Globus pallidus (tissue), 1 donor: Measurements from ENCODE around the gene DNAH3.
"Not testable (repeated sequence)": the region's sequence is repeated elsewhere in the genome, so short reads cannot be mapped to it uniquely, and the experiment has no call there.

Experiments used
- DNase-seq: peaks from one replicate; pipeline ENCODE4 v3.0.0-alpha.2; 2015; ENCODE audit warnings: low spot score

DNAH3 gene

DNA sequence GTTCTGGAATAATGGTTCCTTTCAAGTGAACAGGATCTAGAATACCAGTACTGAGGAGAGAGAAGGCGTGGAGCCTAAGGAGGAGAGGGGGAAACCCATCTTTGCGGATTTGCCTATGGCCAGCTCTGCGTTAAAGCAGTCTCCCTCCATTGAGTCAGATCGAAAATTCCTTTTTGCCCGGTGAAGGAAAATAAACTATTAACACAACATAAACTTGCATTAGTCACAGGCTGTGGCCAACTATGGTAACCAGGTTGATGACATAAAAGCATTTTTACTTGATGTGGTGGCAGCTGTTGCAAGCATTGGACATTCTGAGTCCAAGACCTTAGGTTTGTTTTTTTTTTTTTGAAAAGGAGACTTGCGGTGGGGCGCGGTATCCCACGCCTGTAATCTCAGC is 16.7 kb upstream of the DNAH3 start:
- DNase-seq: no peak

DNA sequence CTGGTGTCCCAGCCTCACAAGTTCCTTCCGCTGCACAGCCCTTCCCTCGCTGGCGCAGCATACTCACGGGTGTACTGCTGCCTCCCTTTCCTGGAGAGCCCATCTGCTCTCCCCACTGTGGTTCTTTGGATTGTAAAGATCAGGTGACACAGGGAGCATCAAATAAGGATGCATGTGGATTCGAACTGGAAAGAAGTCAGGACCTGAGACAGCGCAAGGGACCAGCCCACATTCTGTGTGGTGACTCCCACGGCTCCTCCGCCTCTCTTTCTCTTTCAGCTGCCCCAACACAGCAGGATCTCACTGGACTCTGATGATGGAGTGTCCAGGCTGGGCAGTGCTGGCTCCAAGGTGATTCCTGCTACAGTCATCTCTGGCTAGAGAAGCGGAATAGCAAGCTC is 15.9 kb upstream of the DNAH3 start:
- DNase-seq: no peak

DNA sequence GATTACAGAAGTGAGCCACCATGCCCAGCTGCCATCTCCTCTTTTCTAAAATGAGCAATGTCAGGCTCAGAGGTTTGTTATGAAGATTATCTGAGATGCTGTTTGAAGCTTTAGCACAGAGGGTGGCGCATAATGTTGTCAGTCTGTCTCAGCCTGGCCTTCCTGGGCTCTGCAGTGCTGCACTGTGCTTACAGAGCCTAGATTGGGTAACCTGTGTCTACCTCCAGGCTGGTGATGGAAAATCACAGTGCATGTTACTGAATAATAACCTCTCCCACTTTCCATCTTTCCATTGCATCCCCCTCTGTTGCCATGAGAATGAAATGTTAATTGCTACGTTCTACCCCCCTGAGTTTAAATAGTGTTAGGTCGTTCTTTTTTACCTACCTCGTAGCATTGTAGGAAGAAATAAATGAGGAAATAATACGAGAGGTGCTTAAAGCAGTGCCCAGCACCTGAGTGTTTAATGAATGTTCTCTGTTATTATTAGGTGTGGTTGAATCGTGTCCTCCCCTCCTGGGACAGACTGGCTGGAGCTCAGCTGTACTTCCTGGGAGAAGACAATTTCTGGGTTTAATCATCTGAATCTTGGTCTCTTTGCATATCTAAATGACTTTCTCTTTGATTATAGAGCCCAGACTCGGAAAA is 14.0 kb upstream of the DNAH3 start:
- DNase-seq: no peak

DNA sequence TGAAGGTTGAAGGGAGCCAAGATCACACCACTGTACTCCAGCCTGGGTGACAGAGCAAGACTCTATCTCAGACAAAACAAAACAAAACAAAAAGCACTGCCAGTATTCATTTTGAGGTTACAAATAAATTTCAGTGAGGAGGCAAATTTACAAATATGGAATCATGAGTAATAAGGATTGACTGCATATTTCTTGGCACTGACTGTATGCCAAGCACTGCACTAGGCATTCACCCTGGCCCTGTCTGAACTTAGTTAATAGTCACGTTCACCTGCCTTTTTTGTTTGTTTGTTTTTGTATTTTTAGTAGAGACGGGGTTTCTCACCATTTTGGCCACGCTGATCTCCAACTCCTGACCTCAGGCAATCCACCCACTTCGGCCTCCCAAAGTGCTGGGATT is 12.9 kb upstream of the DNAH3 start:
- DNase-seq: no peak

DNA sequence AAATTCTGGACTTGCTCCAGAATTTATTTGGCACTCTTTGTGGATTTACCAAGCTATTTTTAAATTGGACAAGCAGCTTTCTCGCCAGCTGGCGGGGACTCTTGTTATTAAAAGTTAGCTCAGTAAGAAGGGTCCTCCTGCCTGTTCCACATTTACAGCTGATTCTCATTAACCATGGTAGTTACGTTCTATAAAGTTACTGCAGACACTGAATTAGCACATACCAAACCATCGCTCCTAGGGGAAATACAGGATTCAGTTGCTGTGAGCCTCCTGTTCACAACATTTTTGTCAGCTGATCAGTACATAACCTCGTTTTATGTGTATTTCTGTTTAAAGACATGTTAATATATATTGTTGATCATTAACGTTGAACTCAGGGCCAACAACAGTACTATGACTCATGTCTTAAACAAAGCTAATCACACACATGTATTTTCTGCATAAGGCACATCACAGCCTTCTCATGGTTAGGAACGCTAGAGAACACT is 12.1 kb upstream of the DNAH3 start:
- no peak for DNase-seq

DNA sequence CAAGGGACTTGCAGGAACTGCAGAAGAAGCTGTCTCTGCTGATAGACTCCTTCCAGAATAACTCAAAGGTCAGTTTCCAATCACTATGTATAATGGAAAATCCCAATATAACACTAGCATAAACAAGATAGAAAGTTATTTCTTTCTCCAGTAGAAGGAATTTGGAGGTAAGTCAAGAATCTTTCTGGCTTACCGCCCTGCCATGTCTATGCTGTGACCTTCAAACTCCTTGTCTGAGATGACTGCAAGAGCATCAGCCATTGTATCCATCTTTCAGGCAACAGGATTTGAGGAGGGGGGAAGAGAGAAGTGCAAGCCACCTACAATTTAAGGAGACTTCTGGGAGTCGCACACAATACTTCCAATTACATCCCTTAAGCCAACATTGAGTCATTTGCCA is 10.6 kb upstream of the DNAH3 start:
- DNase-seq: no peak

DNA sequence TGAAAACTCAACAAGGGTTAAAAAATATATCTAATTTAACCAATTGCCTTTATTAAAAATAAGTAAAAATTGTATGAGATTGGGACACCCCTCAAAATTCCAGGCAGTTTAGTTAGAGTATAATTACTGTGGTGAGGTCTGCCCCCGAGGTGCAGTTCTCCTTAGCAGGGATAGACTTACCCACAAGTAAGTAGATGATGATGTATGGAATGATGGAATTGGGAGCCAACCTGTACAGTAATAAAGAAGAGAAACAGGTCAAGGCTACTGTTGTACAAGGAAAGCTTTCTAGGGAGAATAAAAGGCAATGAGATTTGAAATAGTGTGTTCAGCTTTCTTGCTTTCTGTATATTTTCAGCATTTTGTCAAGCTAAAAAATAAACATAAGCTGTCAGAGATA is 9.6 kb upstream of the DNAH3 start:
- no peak for DNase-seq

DNA sequence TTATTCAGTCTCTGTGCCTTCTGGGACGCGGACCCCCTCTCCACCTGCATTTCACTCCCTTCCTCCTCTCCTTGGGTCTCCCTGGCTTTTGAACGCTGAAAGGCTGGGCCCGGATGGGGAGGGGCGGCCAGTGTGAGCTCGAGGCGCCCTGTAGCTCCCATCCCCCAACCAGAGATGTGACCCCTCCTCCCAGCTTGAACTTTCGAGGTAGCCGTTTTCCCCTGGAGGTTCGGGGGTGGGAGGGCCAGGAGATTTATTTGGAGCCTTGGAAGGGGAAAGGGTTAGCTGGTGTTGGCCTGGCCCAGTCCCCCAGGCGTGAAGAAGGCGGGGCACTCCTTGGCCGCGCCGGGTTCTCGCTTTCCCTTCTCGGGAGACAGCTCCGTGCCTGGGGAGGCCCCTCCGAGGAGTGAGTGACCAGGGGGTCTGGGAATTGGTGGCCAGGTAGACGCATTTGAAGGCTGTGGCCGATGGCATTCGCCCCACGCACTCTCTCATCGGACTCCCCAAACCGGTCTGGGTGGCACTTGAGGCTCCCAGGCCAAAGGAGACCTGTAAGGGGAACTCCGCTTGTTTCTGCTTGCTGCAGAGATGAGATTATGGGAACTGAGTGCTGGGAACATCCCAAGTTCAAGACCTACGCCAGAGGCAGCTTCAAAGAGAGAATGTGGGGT is 8.8 kb upstream of the DNAH3 start:
- DNase-seq: no peak

DNA sequence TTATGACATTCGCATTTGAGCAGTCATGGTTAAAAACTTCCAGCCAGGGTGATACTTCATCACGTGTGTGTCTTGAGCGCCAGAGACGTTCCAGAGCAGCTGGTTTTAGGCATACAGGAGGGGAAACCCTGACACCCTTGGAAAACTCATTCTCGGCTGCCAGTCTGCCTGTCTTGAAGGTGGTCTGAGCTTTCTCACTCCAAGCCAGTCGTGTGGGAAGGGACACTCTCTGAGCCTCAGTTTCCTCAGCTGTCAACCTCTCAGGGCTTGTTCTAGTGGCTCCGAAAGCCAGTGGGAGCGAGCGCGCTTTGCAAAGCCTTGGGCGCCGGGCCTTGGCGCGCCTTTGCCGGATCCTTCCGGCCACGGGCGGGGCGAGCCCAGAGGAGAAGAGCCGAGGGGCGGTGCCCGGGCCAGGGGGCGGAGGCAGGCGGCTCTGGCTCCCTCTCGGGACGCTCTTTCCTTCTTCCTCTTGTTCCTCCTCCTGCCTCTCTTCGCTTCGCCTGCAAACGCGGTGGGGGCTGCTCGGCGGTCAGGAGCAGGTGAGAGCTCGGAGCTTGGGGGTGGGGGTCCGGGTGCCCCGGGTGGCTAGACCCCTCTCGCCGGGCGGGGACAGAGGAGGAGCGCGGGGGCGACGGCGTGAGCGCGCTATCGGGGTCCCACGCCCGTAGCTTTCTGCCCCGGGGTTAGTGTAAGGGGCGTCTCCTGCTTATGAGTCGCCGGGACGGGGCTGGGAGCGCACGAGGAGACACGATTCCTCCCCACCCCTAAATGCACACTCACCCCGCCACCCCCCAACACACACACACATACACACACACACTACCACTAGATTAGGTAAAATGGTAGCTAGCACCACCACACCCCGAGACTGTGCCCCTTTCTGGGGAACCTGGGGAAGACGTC is 7.8 kb upstream of the DNAH3 start, which contains the start of gene LDAF1:
LDAF1 (plus strand) TSS at position 467 of the 903 bp plus-strand sequence. CDS start 2,509 bp downstream, outside the sequence.
- DNase-seq: peak; percentile 29

DNA sequence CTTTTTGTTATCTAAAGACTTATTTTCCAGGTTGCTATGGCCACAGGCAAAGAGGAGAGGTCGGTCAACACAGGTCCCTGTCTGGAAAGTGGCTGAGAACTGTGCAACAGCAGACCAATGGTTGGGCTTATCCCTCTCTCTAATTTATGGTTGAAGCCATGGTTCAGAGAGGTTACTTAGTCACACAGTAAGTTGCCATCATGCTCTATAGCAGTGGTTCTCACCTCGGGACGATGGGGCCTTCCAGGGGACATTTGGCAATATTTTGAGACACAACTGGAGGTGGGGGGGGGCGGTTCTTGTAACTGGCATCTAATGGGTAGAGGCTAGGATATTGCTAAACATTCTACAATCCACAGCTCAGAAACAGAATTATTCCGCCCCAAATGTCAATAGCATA is 7.0 kb upstream of the DNAH3 start:
- DNase-seq: no peak

DNA sequence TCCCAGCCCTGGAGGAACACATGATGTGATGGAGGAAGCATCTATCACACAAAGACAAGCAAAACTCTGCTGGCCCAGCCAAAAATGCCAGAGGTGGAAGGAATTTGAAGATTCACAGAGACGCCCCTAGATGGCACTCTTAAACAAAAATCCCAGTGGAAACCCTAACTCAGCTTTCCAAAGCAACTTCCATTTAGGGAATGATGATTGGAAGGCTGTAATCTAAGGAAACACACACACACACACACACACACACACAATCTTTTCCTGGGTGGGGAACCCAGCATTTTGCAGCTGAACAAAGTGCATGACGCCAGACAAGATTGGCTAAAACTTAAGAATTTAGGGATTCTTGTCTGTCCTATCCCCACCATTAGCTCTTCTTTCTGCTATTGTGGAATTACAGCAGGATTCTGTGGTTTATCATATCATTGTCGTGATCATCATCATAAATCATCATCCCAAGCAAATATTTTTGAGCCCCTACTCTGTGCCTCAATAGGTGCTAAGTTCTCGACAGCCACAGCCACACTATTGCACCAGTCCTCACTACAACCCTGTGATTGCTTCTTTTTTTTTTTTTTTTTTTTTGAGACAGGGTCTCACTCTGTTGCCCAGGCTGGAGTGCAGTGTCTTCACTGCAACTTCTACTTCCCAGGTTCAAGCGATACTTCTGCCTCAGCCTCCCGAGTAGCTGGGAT is 6.3 kb upstream of the DNAH3 start:
- DNase-seq: peak; percentile 54

DNA sequence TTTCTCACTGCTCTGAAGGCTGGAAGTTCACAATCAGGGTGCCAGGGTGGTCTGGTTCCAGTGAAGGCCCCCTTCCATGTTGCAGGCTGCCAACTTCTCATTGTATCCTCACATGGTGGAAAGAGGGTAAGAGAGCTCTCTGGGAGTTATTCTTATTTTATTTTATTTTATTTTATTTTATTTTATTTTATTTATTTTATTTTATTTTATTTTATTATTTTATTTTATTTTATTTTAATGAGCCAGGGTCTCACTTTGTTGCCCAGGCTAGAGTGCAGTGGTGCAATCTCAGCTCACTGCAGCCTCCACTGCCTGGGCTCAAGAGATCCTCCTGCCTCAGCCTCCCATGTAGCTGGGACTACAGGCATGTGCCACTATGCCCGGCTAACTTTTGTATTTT is 5.4 kb upstream of the DNAH3 start:
- not testable (repeated sequence) for DNase-seq

DNA sequence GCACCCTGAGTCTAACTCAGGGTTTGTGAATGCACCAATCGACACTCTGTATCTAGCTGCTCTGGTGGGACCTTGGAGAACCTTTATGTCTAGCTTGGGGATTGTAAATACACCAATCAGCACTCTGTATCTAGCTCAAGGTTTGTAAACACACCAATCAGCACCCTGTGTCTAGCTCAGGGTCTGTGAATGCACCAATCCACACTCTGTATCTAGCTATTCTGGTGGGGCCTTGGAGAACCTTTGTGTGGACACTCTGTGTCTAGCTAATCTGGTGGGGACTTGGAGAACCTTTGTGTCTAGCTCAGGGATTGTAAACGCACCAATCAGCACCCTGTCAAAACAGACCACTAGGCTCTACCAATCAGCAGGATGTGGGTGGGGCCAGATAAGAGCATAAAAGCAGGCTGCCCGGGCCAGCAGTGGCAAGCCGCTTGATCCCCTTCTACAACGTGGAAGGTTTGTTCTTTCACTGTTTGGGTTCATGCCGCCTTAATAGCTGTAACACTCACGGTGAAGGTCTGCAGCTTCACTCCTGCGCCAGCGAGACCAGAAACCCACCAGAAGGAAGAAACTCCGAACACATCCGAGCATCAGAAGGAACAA is 2.6 kb upstream of the DNAH3 start:
- not testable (repeated sequence) for DNase-seq

DNA sequence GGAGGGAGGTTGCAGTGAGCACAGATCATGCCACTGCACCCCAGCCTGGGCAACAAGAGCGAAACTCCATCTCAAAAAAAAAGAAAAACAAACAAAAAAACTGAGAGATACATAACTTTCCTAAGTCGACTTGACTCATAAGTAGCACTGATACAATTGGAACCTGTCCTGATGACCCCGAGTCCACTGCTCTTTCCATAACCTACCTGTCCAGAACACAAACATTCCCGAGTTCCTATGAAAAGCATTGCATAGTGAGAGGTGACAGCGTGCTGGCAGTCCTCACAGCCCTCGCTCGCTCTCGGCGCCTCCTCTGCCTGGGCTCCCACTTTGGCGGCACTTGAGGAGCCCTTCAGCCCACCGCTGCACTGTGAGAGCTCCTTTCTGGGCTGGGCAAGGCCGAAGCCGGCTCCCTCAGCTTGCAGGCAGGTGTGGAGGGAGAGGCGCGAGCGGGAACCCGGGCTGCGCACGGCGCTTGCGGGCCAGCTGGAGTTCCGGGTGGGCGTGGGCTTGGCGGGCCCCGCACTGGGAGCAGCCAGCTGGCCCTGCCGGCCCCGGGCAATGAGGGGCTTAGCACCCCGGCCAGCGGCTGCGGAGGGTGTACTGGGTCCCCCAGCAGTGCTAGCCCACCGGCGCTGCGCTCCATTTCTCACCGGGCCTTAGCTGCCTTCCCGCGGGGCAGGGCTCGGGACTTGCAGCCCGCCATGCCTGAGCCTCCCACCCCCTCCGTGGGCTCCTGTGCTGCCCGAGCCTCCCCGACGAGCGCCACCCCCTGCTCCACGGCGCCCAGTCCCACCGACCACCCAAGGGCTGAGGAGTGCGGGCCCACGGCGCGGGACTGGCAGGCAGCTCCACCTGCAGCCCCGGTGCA is 1.7 kb upstream of the DNAH3 start:
- not testable (repeated sequence) for DNase-seq

DNA sequence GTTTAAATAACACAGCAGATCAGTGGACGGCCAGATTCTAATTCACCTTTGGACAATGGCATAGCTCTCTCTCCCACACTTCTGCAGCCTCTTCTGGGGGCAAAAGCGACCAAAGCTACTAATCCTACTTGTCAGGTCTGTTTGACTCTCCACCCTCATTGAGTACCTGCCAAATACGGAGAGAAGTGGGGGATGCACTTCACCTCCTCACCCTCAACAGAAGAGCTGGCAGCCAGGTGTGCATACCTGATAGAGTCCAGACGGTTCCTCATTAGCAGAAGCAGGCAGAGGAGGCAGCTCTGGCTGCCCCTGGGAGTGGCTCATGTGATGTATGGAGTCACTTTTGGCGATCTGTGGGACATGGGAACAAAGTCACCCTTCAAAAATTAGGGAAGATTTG is 4.9 kb downstream of the DNAH3 start:
- no peak for DNase-seq

DNA sequence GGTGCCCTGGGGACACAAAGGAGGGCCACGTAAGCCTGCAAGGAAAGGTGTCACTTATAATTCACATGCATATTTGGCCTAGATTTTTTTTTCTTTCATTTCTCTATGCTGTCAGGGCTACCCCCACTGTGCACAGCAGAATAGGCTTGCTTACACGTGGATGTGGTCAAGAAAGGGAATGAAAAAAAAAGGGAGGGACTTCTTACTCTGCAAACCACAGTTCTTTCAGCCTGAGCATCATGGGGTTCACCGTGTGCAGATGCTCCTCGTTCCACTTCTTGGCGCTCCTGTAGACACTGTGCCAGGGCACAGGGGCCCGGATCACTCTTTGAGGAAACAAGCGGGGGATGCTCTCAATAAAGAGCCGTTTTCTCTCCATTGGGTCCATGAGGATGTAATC is 16.6 kb downstream of the DNAH3 start:
- DNase-seq: no peak

DNA sequence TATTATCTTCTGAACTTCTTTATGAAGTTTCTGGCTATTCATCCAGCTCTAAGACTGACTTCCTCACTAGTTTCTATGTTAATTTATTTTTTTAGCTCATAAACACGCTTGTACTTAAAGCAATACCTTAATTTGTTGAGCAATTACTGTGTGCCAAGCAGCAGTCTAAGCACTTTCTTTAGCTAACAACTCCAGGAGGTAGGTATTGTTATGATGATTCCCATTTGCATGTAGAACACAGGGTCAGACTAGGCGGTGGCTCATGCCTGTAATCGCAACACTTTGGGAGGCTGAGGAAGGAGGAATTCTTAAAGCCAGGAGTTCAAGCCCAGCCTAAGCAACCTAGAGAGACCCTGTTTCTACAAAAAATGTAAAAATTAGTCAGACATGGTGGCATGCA is 19.8 kb downstream of the DNAH3 start:
- DNase-seq: no peak

DNA sequence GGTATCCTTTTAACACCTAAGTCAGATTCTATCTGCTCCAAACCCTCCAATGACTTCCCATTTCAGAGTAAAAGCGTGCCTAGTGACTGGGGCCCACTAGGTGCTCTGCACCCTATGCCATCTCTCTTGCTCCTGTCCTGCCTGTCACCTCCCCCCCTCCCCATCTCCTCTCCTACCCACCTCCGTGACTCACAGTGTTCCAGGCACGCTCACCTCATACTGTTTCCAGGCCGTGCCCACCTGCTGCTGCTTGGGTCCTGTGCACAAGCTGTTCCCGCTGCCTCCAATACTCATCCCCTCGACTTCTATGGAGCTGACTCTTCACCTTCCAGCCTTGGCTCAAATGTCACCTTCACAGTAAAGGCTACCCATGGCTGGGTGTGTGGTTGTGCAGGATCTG is 21.7 kb downstream of the DNAH3 start:
- no peak for DNase-seq

DNA sequence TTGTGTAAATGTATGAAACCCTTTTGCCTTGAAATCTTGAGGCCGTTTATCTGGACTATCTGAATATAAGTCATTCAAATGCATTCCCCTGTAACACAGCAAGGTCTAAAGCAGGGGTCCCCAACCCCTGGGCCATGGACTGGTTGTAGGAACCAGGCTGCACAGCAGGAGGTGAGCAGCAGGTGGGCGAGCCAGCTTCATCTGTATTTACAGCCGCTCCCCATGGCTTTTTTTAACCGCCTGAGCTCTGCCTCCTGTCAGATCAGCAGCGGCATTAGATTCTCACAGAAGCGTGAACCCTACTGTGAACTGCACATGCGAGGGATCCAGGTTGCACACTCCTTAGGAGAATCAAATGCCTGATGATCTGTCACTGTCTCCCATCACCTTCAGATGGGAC is 24.1 kb downstream of the DNAH3 start:
- DNase-seq: no peak

DNA sequence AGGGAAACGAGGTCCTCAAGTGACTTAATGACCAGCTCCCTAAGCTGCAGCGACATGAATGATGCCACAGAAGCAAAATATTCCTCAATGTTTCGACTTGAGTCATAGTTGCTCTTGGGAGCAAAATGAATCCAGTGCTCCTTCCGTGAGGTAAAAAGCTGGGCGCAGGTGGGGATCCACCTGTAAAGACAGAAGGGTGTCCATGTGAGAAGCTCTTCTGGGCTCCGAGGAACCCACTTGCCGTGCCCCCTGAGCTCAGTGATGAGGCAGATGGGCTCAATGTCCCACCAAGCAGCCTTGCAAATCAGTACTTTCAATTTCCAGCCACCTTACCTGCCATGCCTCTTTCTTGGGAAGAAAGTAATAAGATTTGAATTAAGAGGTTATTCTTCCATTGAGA is 25.5 kb downstream of the DNAH3 start:
- DNase-seq: no peak
